Hematopoietic multipotent progenitor cell treated with erythropoietin and hydrocortisone succinate and interleukin-3 and kit ligand, for 4 days (in vitro differentiated cells): ENCODE results near the gene SMCO4.

Experiments
- DNase-seq: peaks from one replicate; pipeline ENCODE4 v3.0.0-alpha.2; 2015

Gene SMCO4

DNA sequence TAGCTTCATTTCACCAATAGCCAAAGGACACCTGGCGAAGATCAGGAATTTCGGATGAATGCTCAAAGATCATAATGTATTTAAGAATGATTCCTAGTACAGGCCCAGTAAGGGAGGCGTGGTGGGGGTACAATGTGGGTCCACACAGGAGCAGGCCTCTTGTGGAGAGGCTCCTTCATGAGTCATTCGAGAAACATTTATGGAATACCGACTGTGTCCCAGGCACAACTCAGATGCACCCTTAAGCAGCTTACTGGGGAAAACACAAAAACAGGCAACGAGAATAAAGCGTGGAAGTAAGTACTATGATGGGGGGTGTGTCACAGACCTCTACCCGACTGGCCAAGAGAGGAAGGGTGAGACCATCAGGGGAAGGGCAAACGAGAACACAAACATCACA is 44.5 kb downstream of the SMCO4 start:
- no peak for DNase-seq

DNA sequence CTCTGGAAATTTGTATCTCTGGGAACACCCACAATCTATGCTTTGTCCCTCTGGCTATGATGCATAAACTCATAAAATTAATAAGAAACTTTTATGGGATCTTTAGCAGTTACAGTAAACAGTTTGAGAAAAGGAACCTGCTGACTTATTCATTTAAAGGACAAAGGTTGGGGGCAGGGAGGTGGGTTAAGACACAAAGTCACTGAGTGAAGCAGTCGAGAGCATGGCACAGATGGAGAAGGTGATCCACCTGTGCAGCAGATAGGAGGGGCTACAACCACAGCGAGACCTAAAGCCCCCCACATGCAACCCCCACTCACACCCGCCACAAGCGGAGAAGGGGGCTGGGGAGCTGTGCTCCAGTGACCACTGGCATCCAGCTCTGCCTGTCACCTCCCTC is 45.0 kb downstream of the SMCO4 start:
- DNase-seq, result no peak

- peak; percentile 34 for DNase-seq
Observed at GRCh38 chr11:93497596-93497995, 45.6 kb downstream of the SMCO4 start.

- DNase-seq, result no peak
Observed at GRCh38 chr11:93494357-93494756, 48.8 kb downstream of the SMCO4 start.

- no peak for DNase-seq
Observed at GRCh38 chr11:93493252-93493897, 49.8 kb downstream of the SMCO4 start.

- DNase-seq, result no peak
Observed at GRCh38 chr11:93492464-93493251, 50.5 kb downstream of the SMCO4 start.

- no peak for DNase-seq
Observed at GRCh38 chr11:93491973-93492372, 51.2 kb downstream of the SMCO4 start.

DNA sequence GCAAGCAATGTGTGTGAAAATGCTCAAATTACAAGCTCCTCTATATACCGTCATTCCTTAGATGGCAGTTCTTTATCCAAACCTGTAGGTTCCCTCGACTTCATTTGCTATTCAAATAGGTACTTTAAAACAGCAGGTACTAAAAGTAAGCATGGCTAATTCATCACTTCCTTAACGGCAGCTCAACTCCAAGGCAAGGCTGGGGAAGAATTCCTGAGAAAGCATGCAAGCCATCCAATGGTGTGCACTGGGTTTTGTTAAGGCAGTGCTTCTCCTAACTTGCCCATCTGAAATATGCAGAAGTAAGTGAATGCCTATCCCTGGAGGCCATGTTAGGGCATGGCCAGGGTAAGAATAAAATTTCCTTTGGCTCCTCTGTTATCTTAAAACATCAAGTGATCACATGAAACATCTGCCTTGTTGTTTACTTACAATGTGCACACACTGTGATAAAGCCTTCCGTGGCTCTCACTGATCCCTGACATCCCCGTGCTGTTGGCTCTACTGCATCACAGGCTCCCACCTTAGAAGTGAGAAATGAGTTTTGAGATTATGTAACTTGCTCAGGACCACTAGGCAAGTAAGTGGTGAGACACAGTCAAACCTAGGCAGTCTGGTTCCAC is 52.1 kb downstream of the SMCO4 start:
- DNase-seq, result no peak

DNA sequence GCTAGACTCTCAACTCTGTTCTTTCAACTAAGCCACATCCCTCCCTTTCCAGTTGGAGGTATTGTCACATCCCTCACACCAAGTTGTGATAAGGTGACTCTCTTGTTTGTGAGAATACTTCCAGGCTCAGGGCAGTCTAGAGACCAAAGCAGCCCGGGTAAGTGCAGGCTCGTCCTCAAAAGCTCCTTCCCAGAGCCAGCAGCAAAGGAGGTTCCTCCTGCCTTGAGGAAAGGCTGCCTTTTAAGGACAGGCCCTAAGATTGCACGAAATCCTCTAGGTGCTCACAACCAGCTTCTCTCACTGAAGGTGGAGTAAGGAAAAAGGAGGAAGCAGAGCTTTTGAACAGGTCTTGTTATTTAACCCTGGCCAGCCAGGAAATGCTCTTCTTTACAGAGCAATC is 53.4 kb downstream of the SMCO4 start:
- DNase-seq, result no peak

- no peak for DNase-seq
Observed at GRCh38 chr11:93487032-93487483, 56.1 kb downstream of the SMCO4 start.

DNA sequence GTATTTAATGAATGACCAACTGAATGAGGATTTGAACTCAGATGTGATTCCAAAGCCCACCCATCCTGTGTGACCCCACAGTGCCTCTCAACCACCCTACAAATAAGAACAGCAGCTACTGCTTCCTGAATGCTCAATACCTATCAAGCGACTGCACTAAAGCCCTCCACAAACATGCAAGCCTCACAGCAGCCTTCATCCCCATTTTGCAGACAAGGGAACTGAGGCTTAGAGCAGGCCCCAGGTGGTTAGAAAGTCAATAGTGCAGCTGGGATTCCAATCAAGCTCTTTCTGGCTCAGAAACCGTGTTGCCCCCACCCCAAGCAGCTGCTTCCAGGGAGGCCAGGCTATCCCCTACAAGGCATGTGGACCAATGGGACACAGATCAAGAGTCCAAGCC is 57.2 kb downstream of the SMCO4 start:
- DNase-seq, result no peak

- no peak for DNase-seq
Observed at GRCh38 chr11:93484716-93485115, 58.5 kb downstream of the SMCO4 start.

GRCh38 chr11:93482556-93482955 is 60.6 kb downstream of the SMCO4 start:
- no peak for DNase-seq

- DNase-seq, result no peak
Observed at GRCh38 chr11:93481696-93482095, 61.5 kb downstream of the SMCO4 start.

GRCh38 chr11:93481279-93481678 is 61.9 kb downstream of the SMCO4 start:
- no peak for DNase-seq

DNA sequence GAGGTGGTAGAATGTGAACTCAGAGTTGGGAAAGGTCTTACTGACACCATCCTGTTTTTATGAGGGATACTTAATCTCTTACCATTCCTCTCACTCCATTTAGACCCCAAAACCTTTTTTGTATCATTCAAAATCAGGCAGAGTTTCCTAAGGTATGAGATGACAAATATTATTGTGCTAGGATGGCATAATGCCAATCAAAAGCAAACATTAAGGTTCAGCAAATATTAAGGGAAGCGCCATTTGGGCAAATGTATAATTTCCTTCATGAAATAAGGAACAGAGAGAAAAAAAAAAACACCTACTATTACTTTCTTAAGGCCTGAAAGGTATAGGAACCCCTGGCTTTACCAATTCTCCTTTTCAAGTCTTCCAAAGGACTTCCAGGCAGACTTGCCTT is 62.4 kb downstream of the SMCO4 start:
- DNase-seq, result no peak

DNA sequence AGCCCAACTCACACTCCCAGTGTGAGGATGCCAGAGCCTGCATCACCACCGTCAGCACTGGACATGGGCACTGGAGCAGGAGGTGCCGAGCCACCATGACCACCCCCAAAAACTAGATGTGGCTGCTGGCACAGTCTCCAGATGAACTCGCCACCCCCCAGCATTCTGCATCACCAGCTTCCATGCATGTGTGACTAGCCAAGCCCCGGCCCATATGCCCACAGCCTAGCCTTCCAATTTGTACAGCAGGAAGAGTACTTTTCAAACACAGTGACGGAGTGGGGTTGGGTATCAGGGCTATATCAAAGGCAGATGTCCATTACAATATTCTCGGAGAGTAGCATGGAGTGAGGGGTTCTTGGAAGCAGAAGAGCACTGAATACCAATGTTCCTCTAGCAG is 62.9 kb downstream of the SMCO4 start:
- no peak for DNase-seq

DNA sequence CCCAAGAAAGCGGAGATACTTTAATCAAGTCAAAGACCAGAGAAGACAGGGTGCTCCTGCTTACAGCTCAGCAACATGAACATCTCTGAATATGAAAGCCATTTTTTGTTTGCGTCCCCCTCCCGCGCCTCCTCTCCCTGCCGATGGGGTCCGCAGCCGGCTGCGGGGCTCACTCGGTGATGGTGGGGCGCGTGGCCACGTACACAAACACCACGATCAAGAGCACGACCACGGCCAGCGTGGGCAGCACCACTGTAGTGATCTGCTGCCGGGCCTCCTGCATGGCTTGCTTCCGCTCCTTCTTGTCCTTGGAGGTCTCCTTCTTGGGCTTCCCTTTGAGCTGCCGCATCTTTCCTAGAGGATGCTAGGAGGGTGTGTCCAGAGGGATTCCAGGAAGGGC is 64.3 kb downstream of the SMCO4 start:
- DNase-seq, result no peak

- DNase-seq, result no peak
Observed at GRCh38 chr11:93477684-93478234, 65.4 kb downstream of the SMCO4 start.

DNA sequence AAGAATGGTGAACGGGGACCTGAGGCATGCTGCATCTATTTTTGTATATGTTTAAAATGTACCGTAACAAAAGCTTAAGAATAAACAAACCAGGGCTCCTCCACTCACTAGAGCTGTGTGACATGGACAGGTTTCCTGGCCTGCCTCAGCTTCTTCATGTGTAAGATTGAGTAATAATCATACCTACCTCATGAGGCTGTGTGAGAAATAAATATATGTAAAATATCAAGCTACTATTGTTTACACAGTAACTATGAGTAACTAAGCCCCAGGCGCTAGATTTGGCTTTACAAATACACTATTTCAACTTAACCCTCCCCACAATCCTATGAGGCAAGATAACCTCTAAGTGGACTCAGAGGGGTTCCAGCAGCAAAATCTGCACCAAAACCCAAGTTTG is 66.4 kb downstream of the SMCO4 start:
- no peak for DNase-seq

GRCh38 chr11:93474123-93474522 is 69.1 kb downstream of the SMCO4 start:
- no peak for DNase-seq

GRCh38 chr11:93468290-93468689 is 74.9 kb downstream of the SMCO4 start:
- DNase-seq, result no peak

DNA sequence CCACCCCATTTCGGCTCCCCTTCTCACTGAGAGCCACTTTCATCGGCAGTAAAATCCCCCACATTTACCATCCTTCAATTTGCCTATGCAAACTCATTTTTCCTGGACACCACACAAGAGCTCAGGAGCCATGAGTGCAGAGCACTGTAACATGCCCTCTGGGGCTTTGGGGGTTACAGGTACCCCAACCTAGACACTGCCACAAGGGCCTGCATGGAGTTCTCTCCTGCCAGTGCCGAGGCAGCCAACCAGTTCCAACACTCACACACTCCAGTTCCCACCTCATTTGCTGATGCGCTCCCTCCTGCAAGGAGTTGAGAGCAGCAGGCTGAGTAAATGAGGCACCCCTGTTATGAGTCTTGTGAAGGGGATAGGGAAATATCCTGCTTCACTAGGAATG is 76.1 kb downstream of the SMCO4 start:
- DNase-seq, result no peak
